Measurements from ENCODE around the gene PRKN.

DNA sequence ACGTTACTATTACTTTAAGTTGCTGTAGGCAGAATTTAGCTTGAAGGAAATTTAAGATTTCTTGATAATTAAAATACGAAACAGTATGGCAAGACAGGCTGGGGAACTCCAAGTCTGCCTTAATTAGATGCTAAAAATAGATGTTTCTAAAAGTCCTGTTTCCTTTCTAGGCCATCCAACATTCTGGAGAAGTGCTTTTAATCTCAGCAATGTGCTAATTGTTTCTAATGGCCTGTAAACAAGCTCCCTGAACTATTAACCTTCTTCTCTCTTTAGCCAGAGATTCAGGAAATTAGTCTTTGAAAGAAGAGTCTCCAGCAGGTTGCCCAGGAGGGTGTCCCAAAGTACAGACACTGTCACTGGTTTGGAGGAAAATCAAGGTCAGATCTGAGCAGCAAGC, 776.4 kb downstream of the PRKN start:
- TF ChIP-seq EP300 (IDR thresholded peaks at IDR 0.05; ENCODE audit: low read length) = no peak
- TF ChIP-seq TCF7L2 (IDR thresholded peaks at IDR 0.05; ENCODE audit: low read depth, low read length) = no peak
- no peak for TF ChIP-seq BHLHE40 (IDR thresholded peaks at IDR 0.05; ENCODE audit: low read length)
